RPMI7951 (cell line): ENCODE results near the gene ALX4. TPM values are rescaled to one million over a fixed set of nuclear protein-coding genes. Genes with fewer than 3 reads are reported as not detected.

Experiments
- total RNA-seq: library from RNA; depleted of rRNA; stranded (reverse); fragments of >200 nt; shearing (Covaris generic); gene quantifications from 2 replicates; pipeline ENCODE4 v1.2.3, GENCODE V29; 2014; rRNA removed

Gene ALX4
- total RNA-seq, 1 experiment from 2014 or later = not detected

Other genes starting within 250 kb of the ALX4 start
- gene ACCS, start 243.9 kb downstream of the ALX4 start, total RNA-seq = 2.1 and 2.5 TPM in 2 replicates
- 80.7 and 82.7 TPM in 2 replicates for gene EXT2, start 214.5 kb downstream of the ALX4 start, total RNA-seq